Hepatocyte (in vitro differentiated cells): ENCODE measurements around the gene LCN1.

Experiments
- CTCF ChIP-seq: fragments of 200-600 bp; sonication (generic); IDR thresholded peaks from 2 replicates; pipeline ENCODE4 v1.5.1; 2016; ENCODE audit warnings: antibody characterized with exemption, mild to moderate bottlenecking; ENCODE audit not compliant: poor library complexity
- EZH2 ChIP-seq: fragments of 200-600 bp; sonication (generic); IDR thresholded peaks from 2 replicates; pipeline ENCODE4 v1.6.1; 2016; ENCODE audit warnings: antibody characterized with exemption, mild to moderate bottlenecking, borderline replicate concordance
- EZH2phosphoT487 ChIP-seq: fragments of 200-600 bp; sonication (generic); IDR thresholded peaks from one replicate; pipeline ENCODE4 v1.6.1; 2018; ENCODE audit warnings: antibody characterized with exemption, mild to moderate bottlenecking, low read depth, moderate library complexity; ENCODE audit not compliant: unreplicated experiment, severe bottlenecking

- no peak for TF ChIP-seq EZH2phosphoT487
- TF ChIP-seq CTCF = no peak
- TF ChIP-seq EZH2 = no peak
Measured at GRCh38 chr9:135533113-135533512, 11.9 kb downstream of the LCN1 start.
